HG03520 (cell line): ENCODE data around the gene PCK2.

Source experiments
- ATAC-seq: cut with Tn5 transposase; IDR thresholded peaks from one replicate; pipeline ENCODE4 v1.9.1; 2021; ENCODE audit warnings: mild to moderate bottlenecking, moderate library complexity; ENCODE audit not compliant: unreplicated experiment

Gene PCK2

DNA sequence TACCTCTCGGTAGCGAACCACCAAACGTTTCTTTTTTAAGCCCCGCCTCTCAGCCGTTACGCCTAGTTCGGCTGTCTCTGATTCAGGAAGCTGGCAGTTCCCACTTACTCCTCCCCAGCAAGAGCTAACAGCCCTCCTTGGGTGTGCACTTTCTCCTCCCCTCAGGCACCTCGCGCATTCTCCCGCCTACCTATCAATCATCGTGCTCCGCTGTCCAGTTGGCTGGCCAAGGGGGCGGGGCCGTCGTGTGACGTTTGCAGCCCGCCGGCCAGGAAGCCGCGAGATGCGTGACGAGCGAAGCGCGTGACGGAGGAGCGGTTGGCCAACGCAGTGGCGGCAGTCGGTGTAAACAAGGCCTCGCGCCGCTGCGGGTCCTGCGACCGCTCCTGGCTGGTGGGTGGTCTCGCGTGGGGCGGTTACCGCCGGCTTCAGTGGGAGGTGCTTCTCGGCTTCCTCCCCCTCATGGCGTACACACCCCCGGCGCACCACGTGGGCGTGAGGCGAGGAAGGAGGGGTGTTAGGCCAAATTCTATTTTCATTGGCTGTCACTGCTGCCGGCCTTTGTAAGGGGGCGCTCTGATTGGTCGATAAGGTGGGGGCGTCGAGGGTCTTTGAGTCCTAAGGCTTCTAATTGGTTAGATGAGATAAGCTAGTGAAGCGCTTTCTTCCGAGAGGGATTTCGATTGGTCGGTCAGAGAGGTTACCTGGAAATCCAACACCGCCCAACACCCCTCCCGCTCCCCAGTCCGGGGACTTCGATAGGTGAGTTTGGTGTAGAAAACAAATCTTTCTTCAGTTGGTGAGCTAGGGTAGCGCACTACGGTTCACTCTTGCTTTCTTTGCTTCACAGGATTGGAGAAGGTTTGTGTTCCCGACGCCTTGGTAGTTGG lies 20.7 kb downstream of the PCK2 start, which contains the start of the genes DCAF11 and NRL:
TSS of gene DCAF11 (plus strand) at position 246 of the 890 bp plus-strand sequence. CDS start 818 bp downstream, outside the sequence.
TSS of gene NRL (minus strand) at position 418 of the 890 bp plus-strand sequence. CDS start 32,101 bp downstream, outside the sequence.
- ATAC-seq = peak; percentile 78

DNA sequence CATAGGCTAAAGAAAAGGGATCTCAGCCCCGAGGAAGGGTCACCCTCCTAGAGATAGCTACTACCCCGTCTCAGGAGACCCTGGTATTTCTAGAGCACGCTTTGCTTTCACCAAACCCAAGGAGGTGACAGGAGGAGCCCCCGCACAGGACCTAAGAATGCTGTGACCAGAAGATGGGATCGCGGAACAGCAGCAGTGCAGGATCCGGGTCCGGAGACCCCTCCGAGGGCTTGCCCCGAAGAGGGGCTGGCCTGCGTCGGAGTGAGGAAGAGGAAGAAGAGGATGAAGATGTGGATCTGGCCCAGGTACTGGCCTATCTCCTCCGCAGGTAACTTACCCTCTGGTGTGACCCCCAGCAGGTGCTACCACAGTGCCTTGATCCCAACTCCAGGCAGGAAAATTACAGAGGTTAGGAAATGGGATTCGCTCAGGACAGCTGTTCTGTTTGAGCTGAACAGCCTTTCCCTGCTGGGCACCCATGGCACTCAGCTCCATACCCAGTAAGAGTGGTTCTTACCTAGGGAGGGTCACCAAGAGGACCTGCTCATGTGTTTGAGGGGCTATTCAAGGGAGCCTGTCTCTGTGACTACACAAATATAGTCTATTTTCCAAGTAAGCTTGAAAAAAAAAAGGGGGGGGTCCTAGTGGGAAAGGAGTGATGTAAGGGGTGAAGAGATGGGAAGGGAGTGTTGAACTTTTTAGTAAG lies 21.5 kb downstream of the PCK2 start:
- ATAC-seq = no peak

GRCh38 chr14:24116128-24116814 lies 22.2 kb downstream of the PCK2 start:
- ATAC-seq = no peak

DNA sequence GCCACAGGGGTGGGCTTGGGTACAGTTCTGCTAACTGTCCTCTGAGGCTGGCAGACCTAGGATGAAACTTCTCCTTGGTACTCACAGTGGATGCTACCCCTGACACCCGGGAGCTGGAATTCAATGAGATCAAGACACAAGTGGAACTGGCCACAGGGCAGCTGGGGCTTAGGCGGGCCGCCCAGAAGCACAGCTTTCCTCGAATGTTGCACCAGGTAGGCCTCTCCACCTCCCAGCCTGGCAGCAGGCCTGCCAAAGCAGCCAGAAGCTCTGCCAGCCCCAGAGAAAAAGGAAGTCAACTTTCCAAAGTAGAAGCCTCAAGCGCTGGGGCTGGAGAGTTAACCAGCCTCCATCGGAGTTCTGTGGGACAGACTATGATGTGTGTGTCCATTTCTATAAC lies 23.1 kb downstream of the PCK2 start:
- ATAC-seq = no peak

- no peak for ATAC-seq
These were observed 25.6 kb downstream of the PCK2 start for GRCh38 chr14:24119691-24120090.

- ATAC-seq = no peak
These were observed 27.1 kb downstream of the PCK2 start for GRCh38 chr14:24121210-24121609.

DNA sequence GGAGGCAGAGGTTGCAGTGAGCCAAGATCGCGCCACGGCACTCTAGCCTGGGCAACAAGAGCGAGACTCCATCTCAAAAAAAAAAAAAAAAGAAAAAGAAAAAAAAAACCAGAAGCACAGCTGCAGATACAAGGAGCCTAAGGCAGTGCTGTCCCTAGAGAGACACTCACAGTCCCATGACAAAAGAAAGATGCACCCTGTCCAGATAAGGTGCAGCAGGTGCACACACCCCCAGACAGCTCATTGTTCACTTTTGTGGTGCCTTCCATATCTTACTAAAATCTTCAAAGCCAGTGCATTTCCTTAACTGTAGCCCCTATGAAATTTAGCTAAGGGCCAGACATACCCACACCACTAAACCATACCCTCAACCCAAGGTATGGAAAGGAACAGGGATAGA lies 28.3 kb downstream of the PCK2 start:
- no peak for ATAC-seq

- ATAC-seq = no peak
These were observed 28.8 kb downstream of the PCK2 start for GRCh38 chr14:24122898-24123297.

GRCh38 chr14:24123424-24124417 lies 29.6 kb downstream of the PCK2 start:
- ATAC-seq = no peak

GRCh38 chr14:24126939-24127338 lies 32.8 kb downstream of the PCK2 start:
- ATAC-seq = no peak

GRCh38 chr14:24127673-24128072 lies 33.6 kb downstream of the PCK2 start:
- ATAC-seq = no peak

- no peak for ATAC-seq
These were observed 35.4 kb downstream of the PCK2 start for GRCh38 chr14:24129410-24129998.

GRCh38 chr14:24130380-24130716 lies 36.2 kb downstream of the PCK2 start, which contains the start of gene FITM1:
Gene FITM1 (plus strand): TSS chr14:24130659. CDS start chr14:24131564, 905 bp downstream.
- ATAC-seq = no peak

DNA sequence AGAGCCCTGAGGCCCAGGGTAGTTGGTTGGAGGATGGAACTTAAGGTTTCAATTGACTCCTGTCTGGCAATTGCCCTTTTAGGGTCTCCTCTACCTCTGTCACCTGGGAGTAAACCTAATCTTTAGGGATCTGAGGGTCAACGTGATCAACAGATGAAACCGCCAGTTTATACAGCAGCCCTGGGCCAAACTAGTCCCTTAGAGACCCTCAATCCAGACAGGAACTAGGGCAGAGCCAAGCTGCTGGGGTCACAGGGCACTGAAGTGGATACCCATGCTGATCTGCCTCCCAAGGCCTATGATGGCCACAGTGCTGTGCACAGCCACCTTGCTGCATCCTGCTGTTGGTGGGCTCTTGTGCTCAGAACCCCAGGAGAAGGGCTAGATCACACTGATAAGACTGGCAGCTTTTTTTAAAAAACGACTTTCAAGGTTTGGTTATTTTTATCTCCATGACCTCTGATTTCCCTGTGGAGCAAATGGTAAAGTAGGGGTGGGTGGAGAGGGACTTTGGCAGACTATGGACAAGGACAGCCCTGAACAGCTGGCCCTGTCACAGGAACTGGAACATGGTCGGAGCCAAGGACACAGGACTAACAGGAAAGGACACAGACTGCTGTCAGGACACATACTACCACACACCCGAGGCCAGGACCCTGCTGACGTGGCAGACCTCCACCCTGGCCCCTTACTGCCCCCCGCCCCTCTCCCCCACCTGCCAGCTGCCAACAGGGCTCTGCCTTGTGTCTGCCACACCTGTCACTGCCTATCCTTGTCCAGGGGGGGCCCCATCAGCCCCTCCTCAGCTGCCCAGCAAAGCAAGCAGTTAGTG lies 36.8 kb downstream of the PCK2 start:
- ATAC-seq = no peak

GRCh38 chr14:24131549-24131966 lies 37.4 kb downstream of the PCK2 start:
- ATAC-seq = no peak

GRCh38 chr14:24132061-24132685 lies 38.1 kb downstream of the PCK2 start:
- ATAC-seq = no peak

GRCh38 chr14:24132976-24133375 lies 38.9 kb downstream of the PCK2 start:
- no peak for ATAC-seq

DNA sequence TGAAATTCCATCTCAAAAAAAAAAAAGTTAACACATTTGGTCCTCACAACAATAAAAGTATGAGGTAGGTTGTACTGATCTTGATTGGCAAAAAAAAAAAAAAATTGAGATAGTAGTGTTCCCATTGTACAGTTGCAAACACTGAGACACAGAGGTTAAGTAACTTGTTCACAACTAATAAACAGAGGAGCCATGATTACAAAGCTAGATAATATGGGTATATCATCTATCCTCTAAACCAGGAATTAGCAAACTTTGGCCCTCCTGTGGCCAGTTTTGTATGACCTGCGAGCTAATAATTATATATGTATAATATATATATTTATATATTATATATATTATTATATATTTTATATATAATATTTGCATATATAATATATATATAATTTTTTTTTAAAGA lies 39.6 kb downstream of the PCK2 start:
- ATAC-seq = no peak

- ATAC-seq = no peak
These were observed 41.4 kb downstream of the PCK2 start for GRCh38 chr14:24135584-24135833.
